Measurements from ENCODE around the gene TANK. TPM values are rescaled to one million over a fixed set of nuclear protein-coding genes. Genes with fewer than 3 reads are reported as not detected.

TANK gene
- total and polyA plus RNA-seq, 2 of the 8 experiments (the other 6 are each of a cell fraction or from before 2014, with no cell fraction given) = 7.0 to 26.1 TPM

GRCh38 chr2:161232571-161232970 lies 72.3 kb downstream of the TANK start:
- Histone ChIP-seq H3K27ac (ENCODE audit: low read depth, low read length) (no peak overlapping the region), H2BK5ac (ENCODE audit: low read depth, low read length) (no peak overlapping the region), H2BK12ac (ENCODE audit: low read depth, low read length) (no peak overlapping the region), H4K20me1 (replicated peaks in 1 of 2; ENCODE audit: control insufficient read depth in 1 of 2, insufficient read depth in 2 of 2, low read length in 2 of 2) (no peaks in the 10 kb centered on the region), H3K56ac (replicated peaks; ENCODE audit: insufficient read length, low read depth, low read length) (no peak overlapping the region), H2AK5ac (ENCODE audit: low read depth, low read length) (no peak overlapping the region), H3K23me2 (ENCODE audit: low read depth, low read length) (peaks cover 5% of the 10 kb centered on the region; the same call in 1 of the 2 replicates), H3K4me1 (replicated peaks in 1 of 4; ENCODE audit: control insufficient read depth in 3 of 4, insufficient read depth in 4 of 4, low read length in 3 of 4) (peaks cover 0 to 7% (median 2%) of the 10 kb centered on the region in 4 experiments; a peak in 6 of 7 replicates), H4K8ac (ENCODE audit: extremely low read depth, insufficient read depth, low read length) (no peak overlapping the region), H3K4me2 (ENCODE audit: insufficient read depth in 1 of 2, low read depth in 2 of 2, low read length in 2 of 2) (no peak overlapping the region), H2BK20ac (ENCODE audit: low read length) (no peak overlapping the region), H3K23ac (ENCODE audit: insufficient read length) (no peak overlapping the region), H2AFZ (ENCODE audit: low read length) (no peak overlapping the region), H2BK120ac (replicated peaks; ENCODE audit: low read depth, low read length) (no peak overlapping the region), H3K4ac (replicated peaks; ENCODE audit: insufficient read length, low read depth, low read length) (no peak overlapping the region), H2BK15ac (ENCODE audit: low read length) (no peak overlapping the region), H3K18ac (ENCODE audit: extremely low read depth, low read length) (no peak overlapping the region), H3K36me3 (ENCODE audit: control insufficient read depth in 2 of 4, insufficient read depth in 4 of 4, low read length in 3 of 4) (peaks cover 0 to 4% (median 2%) of the 10 kb centered on the region in 4 experiments; a peak in 1 of 8 replicates), H3K79me2 (ENCODE audit: control insufficient read depth in 1 of 2, insufficient read depth in 2 of 2, low read length in 2 of 2) (no peaks in the 10 kb centered on the region), H4K91ac (replicated peaks; ENCODE audit: insufficient read length, low read length) (no peak overlapping the region), H3K79me1 (ENCODE audit: low read depth, low read length) (no peaks in the 10 kb centered on the region), H4K5ac (ENCODE audit: insufficient read length, low read depth, low read length) (no peak overlapping the region), H3K9me3 (ENCODE audit: insufficient read depth in 2 of 2, low read depth in 1 of 2, low read length in 1 of 2) (no peaks in the 10 kb centered on the region), H3K14ac (ENCODE audit: insufficient read length) (no peak overlapping the region), H3K4me3 (ENCODE audit: extremely low read depth in 1 of 4, insufficient read depth in 2 of 4, low read depth in 3 of 4, low read length in 4 of 4) (no peak overlapping the region), H3K9ac (replicated peaks in 1 of 4; ENCODE audit: extremely low read depth in 1 of 4, low read depth in 3 of 4, low read length in 3 of 4) (no peak overlapping the region), H3K27me3 (replicated peaks in 1 of 4; ENCODE audit: control insufficient read depth in 3 of 4, extremely low read depth in 1 of 4, insufficient read depth in 3 of 4, low read length in 3 of 4) (peaks cover 0 to 12% (median 9%) of the 10 kb centered on the region in 4 experiments; a peak in 5 of 7 replicates)
- FAIRE-seq (no peak), DNase-seq (ENCODE audit: low read depth in 1 of 2, low spot score in 2 of 2) (no peak)
- ChIA-PET POLR2A (ENCODE audit: partially characterized antibody) (no interaction called here), CTCF (ENCODE audit: partially characterized antibody) (interaction anchor here (0.5 to 6.1 kb wide), 11 partner anchors 8 to 714 kb away, joined by 3 to 30 read pairs (median 4); no protein-coding TSS in a partner anchor)
- TF ChIP-seq SP4 (IDR thresholded peaks at IDR 0.05; ENCODE audit: low read length) (no peak), CEBPB (IDR thresholded peaks at IDR 0.05; ENCODE audit: low read depth, low read length) (no peak), HDAC2 (IDR thresholded peaks at IDR 0.05; ENCODE audit: borderline replicate concordance in 1 of 2, low read depth in 2 of 2, low read length in 2 of 2) (no peak), EZH2 (IDR thresholded peaks at IDR 0.05; ENCODE audit: low read depth, low read length, severe bottlenecking) (no peak), KDM5A (IDR thresholded peaks at IDR 0.05; ENCODE audit: low read length) (no peak), SIX5 (IDR thresholded peaks at IDR 0.05; ENCODE audit: low read depth, low read length) (no peak), E2F6 (IDR thresholded peaks at IDR 0.05) (no peak), GTF2F1 (IDR thresholded peaks at IDR 0.05; ENCODE audit: borderline replicate concordance, low read depth, low read length) (no peak), RBBP5 (IDR thresholded peaks at IDR 0.05; ENCODE audit: borderline replicate concordance, low read depth, low read length) (no peak), PHF8 (conservative IDR thresholded peaks at IDR 0.05; ENCODE audit: low read depth, low read length) (no peak), POU5F1 (IDR thresholded peaks at IDR 0.05; ENCODE audit: low read depth, low read length) (no peak), CBX8 (IDR thresholded peaks at IDR 0.05; ENCODE audit: borderline replicate concordance, low read depth, low read length) (no peak), RAD21 (IDR thresholded peaks at IDR 0.05 in 1 of 2, conservative IDR thresholded peaks at IDR 0.05 in 1 of 2; ENCODE audit: low read depth in 2 of 2, low read length in 2 of 2) (no peak), FOSL1 (IDR thresholded peaks at IDR 0.05; ENCODE audit: insufficient read depth, low read depth, low read length) (no peak)

Data from H1 (cell line).